ENCODE measurements around the gene VDR.

Gene VDR

DNA sequence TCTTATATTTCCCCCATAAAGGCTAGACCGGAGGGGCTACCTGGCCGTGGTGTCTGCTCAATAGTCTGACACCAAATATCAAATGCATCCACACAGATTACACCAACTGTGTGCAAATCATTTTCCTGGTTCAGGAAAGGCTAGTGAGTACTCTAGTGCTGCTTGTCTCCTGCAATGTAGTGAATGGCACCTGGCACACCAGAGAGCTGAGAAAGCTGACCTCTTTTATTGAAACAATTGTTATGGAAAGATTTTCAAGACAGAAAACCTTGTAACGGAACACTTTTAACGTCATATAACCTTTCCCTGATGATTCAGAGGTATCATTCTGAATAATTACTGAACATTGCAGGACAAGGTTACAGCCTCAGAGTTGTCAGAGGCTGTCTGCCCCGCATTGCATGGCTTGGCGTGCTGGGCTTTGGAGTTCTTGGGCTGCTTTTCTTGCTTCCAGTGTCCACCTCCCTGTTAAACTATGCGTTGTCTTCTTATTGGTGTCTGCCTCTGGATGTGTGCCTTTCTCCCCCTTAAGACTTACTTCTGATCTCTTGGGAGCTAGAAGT, 44.4 kb downstream of the VDR start:
- no peaks in the 10 kb centered on the region for H3K36me3 ChIP-seq (ENCODE audit: insufficient read depth, insufficient read length, low read length)
- H3K4me3 ChIP-seq (ENCODE audit: insufficient read length, low read depth), result no peak overlapping the region
- peaks cover 7% of the 10 kb centered on the region for H3K27me3 ChIP-seq (ENCODE audit: insufficient read depth, insufficient read length)
- TF ChIP-seq ZNF274 (IDR thresholded peaks at IDR 0.05; ENCODE audit: low read depth, low read length), result no peak
- no peak for TF ChIP-seq YY1 (IDR thresholded peaks at IDR 0.05; ENCODE audit: insufficient read depth, insufficient read length)
- no peak for TF ChIP-seq SUZ12 (IDR thresholded peaks at IDR 0.05; ENCODE audit: extremely low read depth, insufficient read depth, insufficient read length)
- no peak overlapping the region for H3K9ac ChIP-seq (ENCODE audit: insufficient read length, low read depth)
- no peak for DNase-seq (ENCODE audit: low read depth, low spot score)
- H3K4me1 ChIP-seq (ENCODE audit: insufficient read depth, insufficient read length), result no peaks in the 10 kb centered on the region
- no peaks in the 10 kb centered on the region for H3K9me3 ChIP-seq (ENCODE audit: insufficient read depth, low read length)

DNA sequence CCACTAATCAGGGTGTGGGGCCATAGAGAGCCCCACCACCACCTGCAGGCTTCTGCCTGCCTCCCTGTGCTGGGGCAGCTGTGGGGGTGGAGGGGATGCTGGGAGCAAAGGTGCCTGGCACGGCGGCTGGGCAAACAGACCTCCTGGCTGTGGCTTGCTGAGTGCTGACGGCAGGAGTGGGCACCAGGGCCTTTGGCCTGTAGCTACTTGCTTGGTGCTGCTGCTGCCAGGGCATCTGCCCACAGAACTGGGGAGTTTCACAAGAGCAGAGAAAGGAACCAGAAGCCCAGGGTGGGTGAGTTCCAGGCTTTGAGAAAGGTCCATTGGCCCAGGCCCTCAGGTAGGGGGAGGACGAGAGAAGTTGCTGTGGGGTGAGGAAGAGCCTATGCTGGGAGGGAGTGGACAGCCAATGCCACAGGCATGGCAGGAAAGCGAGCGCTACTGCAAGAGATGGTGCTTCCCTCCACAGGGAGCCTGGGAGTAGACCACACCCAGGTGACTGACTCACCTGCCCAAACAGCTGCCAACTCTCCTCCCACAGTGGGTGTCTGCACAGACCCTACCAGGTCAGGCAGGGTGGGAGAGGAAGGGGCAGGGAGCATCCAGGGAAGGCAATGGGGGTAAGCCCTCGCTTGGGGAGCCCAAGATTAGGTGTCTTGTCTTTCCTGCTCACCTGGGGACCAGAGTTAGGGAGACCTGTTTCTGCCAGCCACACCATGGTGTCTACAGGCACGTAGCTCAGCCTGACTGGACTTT, 46.1 kb downstream of the VDR start:
- Histone ChIP-seq H3K4me3 (ENCODE audit: insufficient read length, low read depth) (no peak overlapping the region), H3K9ac (ENCODE audit: insufficient read length, low read depth) (no peak overlapping the region), H3K27me3 (ENCODE audit: insufficient read depth, insufficient read length) (peaks cover 7% of the 10 kb centered on the region), H3K4me1 (ENCODE audit: insufficient read depth, insufficient read length) (no peaks in the 10 kb centered on the region), H3K36me3 (ENCODE audit: insufficient read depth, insufficient read length, low read length) (no peaks in the 10 kb centered on the region), H3K9me3 (ENCODE audit: insufficient read depth, low read length) (no peaks in the 10 kb centered on the region)
- no peak for DNase-seq (ENCODE audit: low read depth, low spot score)
- TF ChIP-seq YY1 (IDR thresholded peaks at IDR 0.05; ENCODE audit: insufficient read depth, insufficient read length) (no peak), SUZ12 (IDR thresholded peaks at IDR 0.05; ENCODE audit: extremely low read depth, insufficient read depth, insufficient read length) (no peak), ZNF274 (IDR thresholded peaks at IDR 0.05; ENCODE audit: low read depth, low read length) (no peak)

DNA sequence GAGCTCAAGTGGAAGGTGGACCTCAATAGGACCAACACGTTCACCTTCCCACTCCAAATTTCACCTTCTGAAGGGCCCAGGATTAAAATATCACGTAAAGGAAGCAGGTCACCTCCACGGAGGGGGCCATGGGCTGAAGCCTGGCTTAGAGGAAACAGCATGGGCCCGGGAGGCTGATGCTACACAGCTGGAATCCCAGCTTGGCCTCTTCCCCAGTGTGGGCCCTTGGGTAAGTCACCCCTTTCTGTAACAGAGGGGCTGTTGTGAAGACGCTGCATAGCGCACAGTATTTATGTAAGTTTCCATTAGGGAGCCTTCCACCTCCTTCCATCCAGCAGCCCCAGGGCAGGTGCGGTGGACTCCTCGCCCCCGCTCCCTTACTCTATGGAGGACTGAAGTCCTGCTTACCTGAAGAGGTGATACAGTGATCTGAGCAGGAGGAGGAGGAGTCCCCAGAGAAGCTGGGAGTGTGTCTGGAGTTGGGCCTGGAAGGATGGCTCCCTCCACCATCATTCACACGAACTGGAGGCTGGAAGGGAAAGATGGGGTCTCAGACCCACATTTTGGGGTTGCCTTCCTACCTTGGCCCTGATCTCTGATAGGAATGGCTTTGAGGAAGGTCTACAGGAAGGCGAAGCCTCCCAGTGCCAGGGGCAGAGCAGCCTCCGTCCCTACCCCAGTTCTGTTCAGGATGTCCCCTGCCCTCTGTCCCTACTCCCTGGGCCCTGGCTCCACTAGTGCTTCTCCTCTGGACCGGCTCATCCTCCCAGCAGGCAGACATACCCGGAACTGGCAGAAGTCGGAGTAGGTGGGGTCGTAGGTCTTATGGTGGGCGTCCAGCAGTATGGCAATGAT, 47.8 kb downstream of the VDR start:
- no peak overlapping the region for H3K4me3 ChIP-seq (ENCODE audit: insufficient read length, low read depth)
- no peaks in the 10 kb centered on the region for H3K9me3 ChIP-seq (ENCODE audit: insufficient read depth, low read length)
- H3K9ac ChIP-seq (ENCODE audit: insufficient read length, low read depth), result no peak overlapping the region
- peaks cover 7% of the 10 kb centered on the region for H3K27me3 ChIP-seq (ENCODE audit: insufficient read depth, insufficient read length)
- H3K4me1 ChIP-seq (ENCODE audit: insufficient read depth, insufficient read length), result no peaks in the 10 kb centered on the region
- no peak for DNase-seq (ENCODE audit: low read depth, low spot score)
- TF ChIP-seq ZNF274 (IDR thresholded peaks at IDR 0.05; ENCODE audit: low read depth, low read length) (no peak), SUZ12 (IDR thresholded peaks at IDR 0.05; ENCODE audit: extremely low read depth, insufficient read depth, insufficient read length) (no peak), YY1 (IDR thresholded peaks at IDR 0.05; ENCODE audit: insufficient read depth, insufficient read length) (no peak)
- no peaks in the 10 kb centered on the region for H3K36me3 ChIP-seq (ENCODE audit: insufficient read depth, insufficient read length, low read length)

DNA sequence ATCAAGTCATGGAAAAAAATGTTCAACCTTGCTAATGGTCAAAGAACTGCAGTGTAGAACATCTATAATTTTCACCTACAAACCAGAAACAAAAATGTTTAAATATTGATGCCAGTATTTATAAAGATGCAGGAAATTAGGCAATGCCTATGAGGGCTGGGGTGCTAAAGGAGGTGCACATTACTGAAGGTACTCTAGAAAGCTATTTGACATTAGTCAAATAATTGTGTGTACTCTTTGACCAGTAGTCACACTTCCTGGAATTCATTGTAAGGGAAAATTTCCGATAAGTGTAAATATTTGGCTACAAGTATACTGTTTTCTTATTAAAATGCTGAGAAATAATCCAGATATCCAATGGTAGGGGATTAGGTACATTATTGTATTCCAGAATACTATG, 48.7 kb downstream of the VDR start:
- Histone ChIP-seq H3K9ac (ENCODE audit: insufficient read length, low read depth) (no peak overlapping the region), H3K4me3 (ENCODE audit: insufficient read length, low read depth) (no peak overlapping the region), H3K27me3 (ENCODE audit: insufficient read depth, insufficient read length) (peaks cover 7% of the 10 kb centered on the region), H3K36me3 (ENCODE audit: insufficient read depth, insufficient read length, low read length) (no peaks in the 10 kb centered on the region), H3K4me1 (ENCODE audit: insufficient read depth, insufficient read length) (peaks cover 2% of the 10 kb centered on the region), H3K9me3 (ENCODE audit: insufficient read depth, low read length) (no peaks in the 10 kb centered on the region)
- no peak for DNase-seq (ENCODE audit: low read depth, low spot score)
- no peak for TF ChIP-seq ZNF274 (IDR thresholded peaks at IDR 0.05; ENCODE audit: low read depth, low read length)
- TF ChIP-seq SUZ12 (IDR thresholded peaks at IDR 0.05; ENCODE audit: extremely low read depth, insufficient read depth, insufficient read length), result no peak
- TF ChIP-seq YY1 (IDR thresholded peaks at IDR 0.05; ENCODE audit: insufficient read depth, insufficient read length), result no peak

DNA sequence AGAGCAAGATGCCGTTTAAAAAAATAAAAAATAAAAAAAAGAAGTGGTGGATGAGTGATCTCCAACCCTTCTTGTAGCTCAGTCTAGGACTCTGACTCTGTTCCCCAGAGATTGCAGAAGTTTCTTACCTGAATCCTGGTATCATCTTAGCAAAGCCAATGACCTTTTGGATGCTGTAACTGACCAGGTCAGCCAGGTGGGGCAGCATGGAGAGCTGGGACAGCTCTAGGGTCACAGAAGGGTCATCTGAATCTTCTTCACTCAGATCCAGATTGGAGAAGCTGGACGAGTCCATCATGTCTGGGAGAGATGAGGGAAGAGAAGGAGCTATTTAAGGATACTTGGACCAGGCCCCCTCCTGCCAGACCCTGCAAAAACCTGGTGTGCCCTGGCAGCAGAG, 49.3 kb downstream of the VDR start:
- H3K9me3 ChIP-seq (ENCODE audit: insufficient read depth, low read length), result no peaks in the 10 kb centered on the region
- peaks cover 5% of the 10 kb centered on the region for H3K4me1 ChIP-seq (ENCODE audit: insufficient read depth, insufficient read length)
- no peak for TF ChIP-seq ZNF274 (IDR thresholded peaks at IDR 0.05; ENCODE audit: low read depth, low read length)
- no peak for TF ChIP-seq YY1 (IDR thresholded peaks at IDR 0.05; ENCODE audit: insufficient read depth, insufficient read length)
- TF ChIP-seq SUZ12 (IDR thresholded peaks at IDR 0.05; ENCODE audit: extremely low read depth, insufficient read depth, insufficient read length), result no peak
- no peak overlapping the region for H3K9ac ChIP-seq (ENCODE audit: insufficient read length, low read depth)
- H3K27me3 ChIP-seq (ENCODE audit: insufficient read depth, insufficient read length), result peaks cover 7% of the 10 kb centered on the region
- no peaks in the 10 kb centered on the region for H3K36me3 ChIP-seq (ENCODE audit: insufficient read depth, insufficient read length, low read length)
- DNase-seq (ENCODE audit: low read depth, low spot score), result no peak
- no peak overlapping the region for H3K4me3 ChIP-seq (ENCODE audit: insufficient read length, low read depth)

DNA sequence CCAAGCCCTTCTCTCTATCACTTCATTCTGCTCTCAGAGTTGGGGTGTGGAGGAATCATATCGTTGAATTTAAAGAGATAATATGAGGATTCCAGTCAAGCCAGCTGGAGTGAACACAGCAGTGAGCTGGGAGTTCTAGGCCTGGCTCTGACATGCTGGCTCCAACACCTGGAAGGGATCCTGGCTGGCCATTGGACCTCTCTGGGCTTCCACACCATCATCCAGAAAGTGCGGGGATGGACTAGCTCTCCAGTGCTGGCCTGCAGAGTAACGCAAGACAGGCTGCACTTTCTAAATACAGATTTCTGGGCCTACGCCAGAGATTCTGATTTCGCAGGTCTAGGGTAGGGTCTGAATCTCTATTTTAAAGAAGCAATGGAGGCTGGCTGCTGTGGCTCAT, 50.3 kb downstream of the VDR start:
- Histone ChIP-seq H3K27me3 (ENCODE audit: insufficient read depth, insufficient read length) (peaks cover 7% of the 10 kb centered on the region), H3K4me1 (ENCODE audit: insufficient read depth, insufficient read length) (peaks cover 7% of the 10 kb centered on the region), H3K4me3 (ENCODE audit: insufficient read length, low read depth) (no peak overlapping the region), H3K9me3 (ENCODE audit: insufficient read depth, low read length) (no peaks in the 10 kb centered on the region), H3K9ac (ENCODE audit: insufficient read length, low read depth) (no peak overlapping the region), H3K36me3 (ENCODE audit: insufficient read depth, insufficient read length, low read length) (no peaks in the 10 kb centered on the region)
- DNase-seq (ENCODE audit: low read depth, low spot score), result no peak
- TF ChIP-seq ZNF274 (IDR thresholded peaks at IDR 0.05; ENCODE audit: low read depth, low read length), result no peak
- no peak for TF ChIP-seq SUZ12 (IDR thresholded peaks at IDR 0.05; ENCODE audit: extremely low read depth, insufficient read depth, insufficient read length)
- no peak for TF ChIP-seq YY1 (IDR thresholded peaks at IDR 0.05; ENCODE audit: insufficient read depth, insufficient read length)

DNA sequence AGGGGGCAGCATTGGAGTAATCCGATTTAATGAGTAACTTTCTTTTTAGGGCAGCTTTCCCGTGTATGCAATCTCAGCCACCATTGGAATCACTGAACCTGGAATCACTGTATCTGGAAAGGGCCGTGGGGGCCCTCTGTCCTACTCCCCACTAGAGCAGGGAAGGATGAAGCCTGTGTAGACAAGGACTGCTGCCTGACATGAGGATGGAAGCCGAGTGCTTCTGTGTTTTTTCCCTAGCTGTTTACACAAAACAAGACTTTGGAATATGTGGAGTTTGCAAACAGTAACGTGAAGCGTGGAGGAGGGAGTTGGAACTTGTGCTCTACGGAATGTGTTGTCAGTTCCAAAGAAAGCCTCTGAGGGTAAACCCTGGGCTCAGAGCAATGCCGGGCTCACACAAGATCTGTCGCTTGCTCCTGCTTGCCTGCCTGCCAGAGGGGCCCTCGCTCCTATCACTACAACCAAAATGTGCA, 52.7 kb downstream of the VDR start:
- TF ChIP-seq SUZ12 (IDR thresholded peaks at IDR 0.05; ENCODE audit: extremely low read depth, insufficient read depth, insufficient read length) (no peak), YY1 (IDR thresholded peaks at IDR 0.05; ENCODE audit: insufficient read depth, insufficient read length) (no peak), ZNF274 (IDR thresholded peaks at IDR 0.05; ENCODE audit: low read depth, low read length) (no peak)
- DNase-seq (ENCODE audit: low read depth, low spot score), result no peak
- Histone ChIP-seq H3K4me3 (ENCODE audit: insufficient read length, low read depth) (no peak overlapping the region), H3K4me1 (ENCODE audit: insufficient read depth, insufficient read length) (peaks cover 7% of the 10 kb centered on the region), H3K36me3 (ENCODE audit: insufficient read depth, insufficient read length, low read length) (no peaks in the 10 kb centered on the region), H3K27me3 (ENCODE audit: insufficient read depth, insufficient read length) (peaks cover under 1% of the 10 kb centered on the region), H3K9me3 (ENCODE audit: insufficient read depth, low read length) (no peaks in the 10 kb centered on the region), H3K9ac (ENCODE audit: insufficient read length, low read depth) (no peak overlapping the region)

All from NT2/D1 (cell line).